GM13976 (cell line): ENCODE measurements around the gene MKRN2.

Source experiments
- DNase-seq: peaks from one replicate; pipeline ENCODE4 v3.0.0; 2012; ENCODE audit warnings: low spot score
- CTCF ChIP-seq: IDR thresholded peaks from 2 replicates; pipeline ENCODE4 v1.5.1; 2012; ENCODE audit warnings: borderline replicate concordance, mild to moderate bottlenecking; ENCODE audit not compliant: insufficient read depth; ENCODE audit errors: extremely low read depth, missing control alignments, control extremely low read depth
- in situ Hi-C: fragments of 300-500 bp; cut with MboI; formaldehyde crosslinking; loops from one replicate; pipeline ENCODE4 v1.12.0; 2022; ENCODE audit warnings: low sequenced_read_pairs, mixed read lengths, inconsistent platforms; ENCODE audit not compliant: unreplicated experiment

The MKRN2 gene

GRCh38 chr3:12603969-12604368 lies 47.1 kb downstream of the MKRN2 start:
- DNase-seq, result no peak
- TF ChIP-seq CTCF, result no peak
- in situ Hi-C loops, result no loop called here

GRCh38 chr3:12608376-12608775 lies 51.5 kb downstream of the MKRN2 start:
- in situ Hi-C loops, result no loop called here
- no peak for TF ChIP-seq CTCF
- DNase-seq, result no peak

- TF ChIP-seq CTCF, result no peak
- in situ Hi-C loops, result no loop called here
- no peak for DNase-seq
Measured at GRCh38 chr3:12611117-12611516, 54.2 kb downstream of the MKRN2 start.

GRCh38 chr3:12612514-12613226 lies 55.8 kb downstream of the MKRN2 start:
- in situ Hi-C loops, result no loop called here
- DNase-seq, result no peak
- TF ChIP-seq CTCF, result no peak

DNA sequence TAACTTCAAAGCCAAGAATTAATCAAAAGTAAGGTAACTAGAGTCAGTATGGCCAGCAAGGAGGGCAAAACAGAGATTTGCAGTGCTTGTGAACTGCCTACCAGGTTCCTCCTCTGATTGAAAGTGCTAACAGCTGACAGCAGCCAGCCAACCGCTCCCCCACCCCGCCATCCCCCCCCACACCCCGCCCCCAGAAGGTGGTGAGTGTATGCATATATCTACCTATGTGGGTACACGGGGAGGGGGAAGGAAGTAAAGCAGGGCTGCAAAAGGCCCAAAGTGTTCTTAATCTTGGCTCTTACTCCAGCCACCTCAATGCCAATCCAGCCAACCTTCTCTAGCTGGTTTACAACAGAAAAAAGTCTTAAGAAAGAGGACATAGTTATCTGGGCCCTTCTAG lies 56.4 kb downstream of the MKRN2 start:
- TF ChIP-seq CTCF, result no peak
- no peak for DNase-seq
- in situ Hi-C loops, result no loop called here

DNA sequence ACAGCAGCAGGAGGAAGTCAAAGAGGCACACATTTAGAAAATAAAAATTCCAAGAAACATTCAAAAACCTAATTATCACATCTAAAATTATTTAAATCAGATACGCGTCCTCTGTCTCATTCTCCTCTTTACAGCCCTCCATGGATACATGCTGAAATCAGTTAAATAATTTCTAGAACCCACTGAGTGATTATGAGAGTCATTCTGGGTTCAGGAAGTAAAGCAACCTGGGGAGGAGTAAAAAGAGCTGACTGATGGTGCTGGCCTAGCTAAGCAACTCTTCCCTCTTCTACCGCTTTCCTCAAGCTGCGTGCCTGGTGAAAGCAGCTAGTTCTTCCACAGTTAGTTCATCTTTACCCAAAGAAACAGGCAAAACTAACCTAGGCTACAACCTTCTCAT lies 58.4 kb downstream of the MKRN2 start:
- in situ Hi-C loops, result no loop called here
- TF ChIP-seq CTCF, result no peak
- DNase-seq, result no peak
